H1 (cell line): ENCODE measurements around the gene ANAPC7. TPM values are rescaled to one million over a fixed set of nuclear protein-coding genes. Genes with fewer than 3 reads are reported as not detected.

Source experiments
- CHD1 ChIP-seq: IDR thresholded peaks from 2 replicates; pipeline ENCODE4 v1.6.1; 2012; ENCODE audit warnings: low read depth, low read length, improper control_type of control experiment
- EGR1 ChIP-seq: IDR thresholded peaks from 2 replicates; pipeline ENCODE4 v1.6.1; 2011; ENCODE audit warnings: low read depth, low read length, borderline replicate concordance
- JUND ChIP-seq: IDR thresholded peaks from 2 replicates; pipeline ENCODE4 v1.6.1; 2011; ENCODE audit warnings: mild to moderate bottlenecking, improper control_type of control experiment, low read length
- KDM4A ChIP-seq: IDR thresholded peaks from one replicate; pipeline ENCODE4 v1.7.1; 2012; ENCODE audit warnings: low read depth, mild to moderate bottlenecking, moderate library complexity, low read length, inconsistent platforms; ENCODE audit not compliant: severe bottlenecking
- MAX ChIP-seq: IDR thresholded peaks from 2 replicates; pipeline ENCODE4 v1.6.1; 2012; ENCODE audit warnings: inconsistent platforms
- polyA plus RNA-seq, 7 experiments: library from polyadenylated mRNA; depleted of rRNA in 3 of 7; stranded (reverse) in 5 of 7; unstranded in 2 of 7; fragments of >200 nt in 5 of 7; fragments of 200-250 nt in 2 of 7; gene quantifications; 1 replicate in 5 of 7; 2 replicates in 1 of 7; 4 replicates in 1 of 7; pipeline versions ENCODE4 v1.2.1 to v1.2.3, GENCODE V29; 2011 to 2013; ENCODE audit warnings: missing spikeins in 2 of 7, mixed read lengths in 2 of 7
- total RNA-seq: library from RNA; stranded (reverse); fragmentation: NEBNext Ultra II Directional; extraction: Animal tissue kit (Norgen Biotek cat#: 25700); gene quantifications from 2 replicates; pipeline ENCODE4 v1.2.1, GENCODE V29; 2021

Gene ANAPC7
- total and polyA plus RNA-seq, 2 of the 8 experiments (the other 6 are each of a cell fraction or from before 2014, with no cell fraction given), result 72.8 to 105 TPM

GRCh38 chr12:110367181-110367864, 36.2 kb downstream of the ANAPC7 start (continued):
- TF ChIP-seq CHD1, result no peak
- no peak for TF ChIP-seq EGR1
- TF ChIP-seq KDM4A, result no peak
- no peak for TF ChIP-seq MAX
- TF ChIP-seq JUND, result no peak
